CD4-positive, alpha-beta T cell treated with Interleukin-15 for 1 hour (primary cell): Measurements from ENCODE around the gene PLXNB2.
"Not testable (repeated sequence)": the region's sequence is repeated elsewhere in the genome, so short reads cannot be mapped to it uniquely, and the experiment has no call there.

Experiments
- DNase-seq: peaks from one replicate; pipeline ENCODE4 v3.0.0-alpha.2; 2020

Gene PLXNB2

DNA sequence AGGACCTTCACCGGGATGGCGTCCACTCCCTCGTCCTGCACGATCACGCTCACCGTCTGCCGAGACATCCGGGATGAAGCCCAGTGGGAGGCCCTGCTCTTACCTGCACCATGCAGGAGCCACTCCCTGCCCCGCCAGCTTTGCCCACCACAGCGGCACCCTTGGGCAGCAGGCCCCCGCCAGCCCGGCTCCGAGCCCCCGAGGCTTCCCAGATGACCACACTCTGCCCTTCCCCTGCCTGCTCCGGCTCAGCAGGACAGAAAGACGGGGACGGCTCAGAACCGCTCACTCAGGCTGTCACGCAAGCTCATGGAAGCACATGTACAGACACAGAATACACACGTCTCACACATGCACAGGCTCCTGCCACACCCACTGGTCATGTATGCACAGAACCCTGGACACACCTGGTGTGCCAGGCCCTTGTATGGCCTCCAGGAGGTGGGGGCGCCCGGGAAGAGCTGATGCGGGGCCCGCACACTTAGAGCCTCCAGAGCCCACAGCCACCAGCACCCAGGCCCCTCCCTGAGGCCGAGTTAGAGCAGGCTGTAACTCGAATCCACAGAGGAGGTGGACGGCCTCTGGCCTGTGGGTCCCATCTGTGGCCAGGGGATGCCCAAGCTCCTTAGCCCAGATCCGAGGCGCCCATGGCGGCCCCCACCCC lies 28.4 kb downstream of the PLXNB2 start:
- no peak for DNase-seq

GRCh38 chr22:50278461-50278860 lies 29.0 kb downstream of the PLXNB2 start:
- no peak for DNase-seq

GRCh38 chr22:50277761-50278160 lies 29.7 kb downstream of the PLXNB2 start:
- no peak for DNase-seq

DNA sequence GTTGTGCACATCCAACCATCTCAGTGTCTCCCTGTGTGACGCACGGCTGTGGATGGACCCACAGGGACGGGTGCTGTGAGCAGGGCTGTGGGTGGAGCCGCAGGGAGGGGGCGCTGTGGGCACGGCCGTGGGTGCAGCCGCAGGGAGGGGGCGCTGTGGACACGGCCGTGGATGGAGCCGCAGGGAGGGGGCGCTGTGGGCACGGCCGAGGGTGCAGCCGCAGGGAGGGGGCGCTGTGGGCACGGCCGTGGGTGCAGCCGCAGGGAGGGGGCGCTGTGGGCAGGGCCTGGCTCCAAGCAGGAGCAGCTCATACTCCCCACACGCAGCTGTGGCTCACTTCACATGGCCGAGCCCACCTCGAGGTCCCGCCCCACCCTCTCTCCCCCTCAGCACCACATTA lies 31.3 kb downstream of the PLXNB2 start:
- DNase-seq: peak; percentile 41

- DNase-seq: no peak
These were observed 32.0 kb downstream of the PLXNB2 start for GRCh38 chr22:50275181-50276055.

DNA sequence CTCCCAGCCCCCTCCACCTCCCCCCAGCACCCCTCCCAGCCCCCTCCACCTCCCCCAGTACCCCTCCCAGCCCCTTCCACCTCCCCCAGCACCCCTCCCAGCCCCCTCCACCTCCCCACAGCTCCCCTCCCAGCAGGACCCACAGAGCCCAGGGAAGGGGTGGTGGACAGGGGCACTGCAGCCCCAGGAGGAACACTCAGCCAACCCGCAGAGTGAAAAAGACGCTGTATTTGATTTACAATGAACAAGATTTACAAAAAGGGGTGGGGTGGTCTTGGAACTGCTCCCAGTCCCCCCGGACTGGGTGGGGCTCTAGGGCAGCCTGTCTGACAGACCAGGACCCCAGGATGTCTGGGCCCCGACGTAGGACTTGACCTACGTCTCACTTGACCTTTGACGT lies 32.7 kb downstream of the PLXNB2 start:
- DNase-seq: no peak

GRCh38 chr22:50274311-50274710 lies 33.1 kb downstream of the PLXNB2 start:
- peak; percentile 46 for DNase-seq

- DNase-seq: not testable (repeated sequence)
These were observed 33.7 kb downstream of the PLXNB2 start for GRCh38 chr22:50273781-50274180.

DNA sequence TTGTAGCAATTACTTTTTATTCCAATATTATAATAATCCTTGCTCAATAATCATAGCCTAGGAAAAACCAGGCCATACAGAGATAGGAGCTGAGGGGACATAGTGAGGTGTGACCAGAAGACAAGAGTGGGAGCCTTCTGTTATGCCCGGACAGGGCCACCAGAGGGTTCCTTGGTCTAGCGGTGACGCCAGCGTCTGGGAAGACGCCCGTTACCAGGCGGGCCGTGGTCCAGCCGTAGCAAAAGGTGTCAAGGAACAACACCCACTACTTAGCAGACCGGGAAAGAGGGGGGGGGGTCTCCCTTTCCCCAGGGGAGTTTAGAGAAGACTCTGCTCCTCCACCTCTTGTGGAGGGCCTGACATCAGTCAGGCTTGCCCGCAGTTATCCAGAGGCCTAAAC lies 34.1 kb downstream of the PLXNB2 start:
- not testable (repeated sequence) for DNase-seq

DNA sequence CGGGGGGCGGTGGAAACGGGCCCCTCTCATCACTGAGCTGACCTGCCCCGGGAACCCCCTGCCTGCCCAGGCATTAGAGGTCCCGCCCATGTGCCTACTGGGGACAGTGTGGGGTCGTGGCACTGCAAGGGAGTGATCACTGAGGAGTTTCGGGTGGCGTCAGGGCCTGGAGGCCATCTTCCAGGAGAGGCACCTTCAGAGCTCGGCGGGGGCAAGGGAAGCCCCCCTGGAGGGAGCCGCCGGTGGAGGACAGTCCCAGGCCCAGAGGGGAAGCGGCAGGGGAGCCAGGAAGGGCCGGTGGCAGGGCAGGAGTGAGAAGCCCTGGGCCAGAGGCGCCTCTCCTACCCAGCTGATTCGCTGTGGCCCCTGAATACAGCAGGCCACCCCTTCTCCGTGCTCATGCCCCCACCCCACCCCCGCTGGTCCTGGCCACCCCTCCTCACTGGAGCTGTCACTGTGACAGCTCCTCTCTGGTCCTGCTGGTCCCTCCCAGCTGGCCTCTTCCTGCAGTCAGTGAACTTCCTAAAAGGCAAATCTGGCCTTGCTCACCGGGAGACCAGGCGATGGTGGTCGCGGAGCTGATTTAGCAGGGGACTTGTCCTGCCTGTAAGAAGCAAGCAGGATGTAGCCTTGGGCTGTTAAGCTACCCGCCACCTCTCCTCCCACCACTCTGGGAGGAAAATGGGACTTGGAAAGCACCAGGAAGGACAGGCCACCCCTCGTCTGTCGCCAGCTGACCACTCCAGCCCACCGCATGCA lies 35.2 kb downstream of the PLXNB2 start:
- DNase-seq: no peak

DNA sequence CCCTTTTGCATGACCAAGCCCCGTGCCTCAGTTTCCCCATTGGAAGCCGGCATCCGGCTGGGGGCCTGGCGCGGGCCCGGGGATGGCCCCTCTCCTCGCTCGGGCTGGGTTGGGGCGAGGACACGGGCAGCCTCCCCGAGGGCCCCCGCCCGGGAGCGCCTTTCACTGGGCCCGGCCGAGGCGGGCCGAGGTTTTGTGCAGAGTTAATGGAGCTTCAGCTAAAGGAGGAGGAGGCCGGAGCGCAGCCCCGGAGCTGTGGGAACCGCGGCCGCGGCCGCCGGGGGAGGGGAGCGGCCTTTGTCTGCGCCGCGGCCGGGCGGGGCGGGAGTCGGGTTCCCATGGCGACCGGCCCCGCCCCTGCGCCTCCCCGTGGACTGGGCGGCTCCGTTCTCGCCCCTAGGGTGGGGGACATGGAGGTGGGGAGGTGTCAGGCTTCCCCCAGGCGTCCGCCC lies 35.9 kb downstream of the PLXNB2 start:
- DNase-seq: peak; percentile 60

GRCh38 chr22:50270666-50271394 lies 36.6 kb downstream of the PLXNB2 start:
- peak; percentile 62 for DNase-seq

- peak; percentile 80 for DNase-seq
These were observed 37.3 kb downstream of the PLXNB2 start, which contains the start of gene MAPK11 for GRCh38 chr22:50269970-50270665. Gene MAPK11 (minus strand): TSS chr22:50270380. CDS start chr22:50270292, 88 bp downstream.

DNA sequence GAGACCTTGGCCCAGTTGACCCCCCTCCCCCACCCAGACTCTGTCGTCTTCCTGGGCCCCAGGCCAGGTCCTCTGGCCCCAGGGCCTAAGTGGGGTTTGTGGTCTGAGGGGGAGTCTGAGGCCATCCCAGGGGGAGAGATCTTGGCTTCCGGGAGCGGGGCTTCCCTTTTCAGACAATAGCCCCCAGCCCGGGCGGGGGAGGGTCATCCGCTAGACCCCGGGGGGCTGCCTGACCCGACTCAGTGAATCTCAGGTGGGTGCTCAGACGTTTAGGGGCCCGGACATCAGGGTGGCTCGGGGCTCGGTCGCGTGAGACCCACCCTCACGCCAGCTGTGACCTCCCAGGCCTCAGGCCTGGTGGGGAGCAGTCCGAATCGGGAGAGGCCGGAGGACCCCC lies 37.9 kb downstream of the PLXNB2 start:
- no peak for DNase-seq

DNA sequence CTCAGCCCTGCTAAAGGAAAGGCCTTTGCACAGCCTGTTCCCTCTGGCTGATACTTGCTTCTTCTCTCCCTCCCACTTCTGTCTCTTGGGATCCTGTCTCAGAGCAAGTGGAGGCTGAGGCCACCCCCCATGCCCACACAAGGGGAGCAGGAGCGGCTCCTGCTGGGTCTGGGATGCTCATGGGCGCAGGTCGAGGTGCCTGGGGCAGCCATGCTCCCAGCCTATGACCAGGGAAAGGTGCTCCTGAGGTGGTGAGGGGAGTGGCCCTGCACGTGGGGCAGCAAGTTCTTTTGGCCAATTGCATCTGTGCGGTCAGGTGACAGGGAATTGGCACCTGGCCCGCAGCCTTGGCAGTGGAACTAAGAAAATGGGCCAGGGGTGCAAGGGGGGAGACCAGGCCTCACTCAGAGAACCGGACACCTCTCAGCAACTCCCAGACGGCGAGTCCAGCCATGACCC lies 38.8 kb downstream of the PLXNB2 start:
- DNase-seq: no peak

DNA sequence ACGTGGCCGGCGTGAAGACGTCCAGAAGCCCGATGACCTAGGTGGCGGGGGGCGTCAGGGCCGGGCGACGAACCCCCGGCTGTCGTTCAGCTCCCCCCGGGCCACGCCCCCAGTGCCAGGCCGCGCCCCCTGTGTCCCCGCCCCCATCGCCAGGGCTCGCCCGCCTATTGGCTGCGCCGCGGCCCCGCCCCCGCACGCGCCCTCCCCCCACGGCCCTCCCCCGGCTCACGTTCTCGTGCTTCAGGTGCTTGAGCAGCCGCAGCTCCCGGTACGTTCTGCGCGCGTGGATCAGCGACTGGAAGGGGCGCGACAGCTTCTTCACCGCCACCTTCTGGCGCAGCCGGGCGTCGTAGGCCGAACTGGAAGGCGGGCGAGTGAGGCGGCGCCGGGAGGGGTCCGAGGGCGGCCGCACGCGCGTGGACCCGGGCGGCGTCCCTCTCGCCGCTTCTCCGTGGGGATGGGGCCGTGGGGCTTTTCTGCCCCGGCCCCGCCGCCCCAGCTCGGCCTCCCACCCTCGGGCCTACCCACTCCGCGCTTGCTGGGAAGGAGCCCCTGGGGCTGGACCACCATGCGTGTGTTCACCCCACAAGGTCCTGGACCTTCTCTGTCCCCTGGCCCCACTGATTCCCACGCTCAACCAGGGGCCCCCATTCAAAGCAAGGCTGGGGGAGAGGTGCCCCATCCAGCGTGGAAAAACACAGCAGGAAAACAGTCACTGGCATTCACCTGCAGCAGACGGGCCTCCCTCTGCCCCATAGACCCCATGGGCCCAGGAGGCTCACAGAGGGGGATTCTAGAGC lies 39.7 kb downstream of the PLXNB2 start:
- DNase-seq: peak; percentile 56

DNA sequence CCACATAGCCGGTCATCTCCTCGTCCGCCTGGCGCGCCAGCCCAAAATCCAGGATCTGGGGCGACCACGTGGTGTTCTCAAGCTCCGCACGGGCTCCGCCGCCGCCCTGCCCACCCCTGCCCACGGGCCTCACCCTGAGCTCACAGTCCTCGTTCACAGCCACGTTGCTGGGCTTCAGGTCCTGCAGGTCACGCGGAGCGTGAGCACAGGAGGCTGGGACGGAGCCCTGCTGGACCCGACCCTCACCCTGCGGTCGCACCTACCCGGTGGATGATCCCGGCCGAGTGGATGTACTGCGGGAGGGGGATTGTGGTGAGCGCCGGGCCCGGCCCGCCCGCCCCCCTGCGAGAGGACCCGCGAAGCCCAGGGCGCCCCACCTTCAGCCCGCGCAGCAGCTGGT lies 40.5 kb downstream of the PLXNB2 start:
- DNase-seq: no peak

GRCh38 chr22:50264946-50265669 lies 42.3 kb downstream of the PLXNB2 start:
- DNase-seq: no peak

- DNase-seq: no peak
These were observed 43.2 kb downstream of the PLXNB2 start for GRCh38 chr22:50264104-50264745.
